PC-9 (cell line): ENCODE measurements around the gene NET1. TPM values are rescaled to one million over a fixed set of nuclear protein-coding genes. Genes with fewer than 3 reads are reported as not detected.

Experiments used
- BruUV-seq: library from RNA; stranded (reverse); fragments of 400-500 nt; replicated peaks from 2 replicates; lab custom pipeline; 2021; lab: Mats Ljungman, UMichigan
- CTCF ChIA-PET: fragments of 300-600 bp; sonication (Branson Sonifier 250); formaldehyde crosslinking; loops from one replicate; lab custom pipeline; 2022; ENCODE audit warnings: antibody characterized with exemption; lab: Charles Lee
- POLR2A ChIA-PET: fragments of 300-600 bp; sonication (Branson Sonifier 250); formaldehyde crosslinking; loops from one replicate; lab custom pipeline; 2022; ENCODE audit warnings: antibody characterized with exemption; ENCODE audit not compliant: unreplicated experiment; lab: Charles Lee
- DNase-seq, 2 experiments: peaks; one replicate each; pipeline versions ENCODE4 v3.0.0 to v3.0.0-alpha.2; 2015 to 2022; ENCODE audit warnings: mixed read lengths in 1 of 2
- H2AFZ ChIP-seq: fragments of 200-600 bp; sonication (generic); 2 replicates; pipeline ENCODE4 v1.8.1; 2017; ENCODE audit warnings: antibody characterized with exemption
- H3F3A ChIP-seq: fragments of 200-600 bp; sonication (generic); 2 replicates; pipeline ENCODE4 v1.8.1; 2017; ENCODE audit warnings: antibody characterized with exemption, mild to moderate bottlenecking, low read depth; ENCODE audit not compliant: insufficient read depth
- H3K27ac ChIP-seq: fragments of 200-600 bp; sonication (generic); 2 replicates; pipeline ENCODE4 v1.6.1; 2016; ENCODE audit warnings: mixed run types
- H3K27me3 ChIP-seq: fragments of 200-600 bp; sonication (generic); 2 replicates; pipeline ENCODE4 v1.6.1; 2016; ENCODE audit warnings: low read depth, mixed run types; ENCODE audit not compliant: insufficient read depth
- H3K36me3 ChIP-seq: fragments of 200-600 bp; sonication (generic); 2 replicates; pipeline ENCODE4 v1.6.1; 2016; ENCODE audit warnings: low read depth, mixed run types
- H3K4me1 ChIP-seq: fragments of 200-600 bp; sonication (generic); replicated peaks from 2 replicates; pipeline ENCODE4 v1.6.1; 2016; ENCODE audit warnings: mixed run types; ENCODE audit not compliant: insufficient read depth
- H3K4me2 ChIP-seq: fragments of 200-600 bp; sonication (generic); 2 replicates; pipeline ENCODE4 v1.6.1; 2017; ENCODE audit warnings: mixed run types
- H3K4me3 ChIP-seq: fragments of 200-600 bp; sonication (generic); 2 replicates; pipeline ENCODE4 v1.6.1; 2016; ENCODE audit warnings: mixed run types
- H3K79me2 ChIP-seq: fragments of 200-600 bp; sonication (generic); 2 replicates; pipeline ENCODE4 v1.6.1; 2017; ENCODE audit warnings: low read depth, mixed run types
- H3K9me2 ChIP-seq: fragments of 200-600 bp; sonication (generic); 2 replicates; pipeline ENCODE4 v1.8.1; 2017; ENCODE audit warnings: mild to moderate bottlenecking; ENCODE audit not compliant: insufficient read depth
- H3K9me3 ChIP-seq: fragments of 200-600 bp; sonication (generic); 2 replicates; pipeline ENCODE4 v1.8.1; 2016; ENCODE audit warnings: low read depth; ENCODE audit not compliant: insufficient read depth
- H4K20me1 ChIP-seq: fragments of 200-600 bp; sonication (generic); 2 replicates; pipeline ENCODE4 v1.8.1; 2017; ENCODE audit not compliant: insufficient read depth
- EZH2 ChIP-seq: fragments of 200-600 bp; sonication (generic); IDR thresholded peaks from 2 replicates; pipeline ENCODE4 v1.8.0; 2017; ENCODE audit warnings: antibody characterized with exemption, low read depth
- intact Hi-C: fragments of 100-400 bp; cut with micrococcal nuclease; formaldehyde crosslinking; loops from one replicate; pipeline ENCODE4 v1.10.0; 2022; ENCODE audit not compliant: unreplicated experiment
- total RNA-seq: library from RNA; stranded (reverse); gene quantifications from 2 replicates; pipeline ENCODE4 v1.2.3, GENCODE V29; 2021
- TF ChIP-seq, protein P1 (sequence below): fragments of 200-600 bp; sonication (generic); conservative IDR thresholded peaks from 2 replicates; pipeline ENCODE4 v1.6.1; 2017; ENCODE audit warnings: mixed run types, antibody characterized with exemption, mild to moderate bottlenecking, moderate library complexity

NET1 gene
- total RNA-seq, 1 experiment from 2014 or later = 150 TPM

DNA sequence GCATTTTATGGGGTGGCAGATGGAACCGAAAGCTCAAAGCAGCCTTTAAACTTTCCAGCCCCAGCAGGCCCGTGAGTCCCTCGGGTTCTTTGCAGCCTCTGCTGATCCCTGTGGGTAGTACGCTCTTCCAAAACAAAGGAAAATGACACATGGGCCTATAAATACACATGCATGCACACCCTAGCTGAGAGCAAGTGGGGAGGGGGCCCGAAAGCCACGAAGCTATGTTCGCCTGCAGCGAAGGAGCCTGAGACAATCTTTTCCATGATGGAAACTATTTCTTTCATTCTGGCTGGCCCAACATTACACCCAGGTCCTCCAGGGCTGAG lies 54.8 kb downstream of the NET1 start:
- Histone ChIP-seq H3K27me3 (no peaks in the 10 kb centered on the region), H3K36me3 (no peaks in the 10 kb centered on the region), H3F3A (peaks cover 24% of the 10 kb centered on the region), H3K27ac (peak overlapping the region; percentile 91), H4K20me1 (no peaks in the 10 kb centered on the region), H3K4me1 (peaks cover 30% of the 10 kb centered on the region), H3K9me2 (no peaks in the 10 kb centered on the region), H2AFZ (no peak overlapping the region), H3K4me2 (peak overlapping the region; percentile 76), H3K4me3 (no peak overlapping the region), H3K9me3 (no peaks in the 10 kb centered on the region), H3K79me2 (0 out of 2 replicates have a peak, but pooled peaks cover 4% of the 10 kb centered on the region)
- intact Hi-C loops = loop anchor here (2.0 kb wide), 2 partner anchors 80 to 156 kb away; no protein-coding TSS in a partner anchor
- POLR2A ChIA-PET = interaction anchor here (0.6 to 1.5 kb wide), 3 partner anchors 80 to 127 kb away, joined by 3 to 12 read pairs (median 5); no protein-coding TSS in a partner anchor
- DNase-seq = no peak
- CTCF ChIA-PET = interaction anchor here (1.0 kb wide), 1 partner anchor 80 kb away, joined by 6 read pairs; no protein-coding TSS in a partner anchor
- BruUV-seq = no TSS peak
- TF ChIP-seq, protein P1, sequence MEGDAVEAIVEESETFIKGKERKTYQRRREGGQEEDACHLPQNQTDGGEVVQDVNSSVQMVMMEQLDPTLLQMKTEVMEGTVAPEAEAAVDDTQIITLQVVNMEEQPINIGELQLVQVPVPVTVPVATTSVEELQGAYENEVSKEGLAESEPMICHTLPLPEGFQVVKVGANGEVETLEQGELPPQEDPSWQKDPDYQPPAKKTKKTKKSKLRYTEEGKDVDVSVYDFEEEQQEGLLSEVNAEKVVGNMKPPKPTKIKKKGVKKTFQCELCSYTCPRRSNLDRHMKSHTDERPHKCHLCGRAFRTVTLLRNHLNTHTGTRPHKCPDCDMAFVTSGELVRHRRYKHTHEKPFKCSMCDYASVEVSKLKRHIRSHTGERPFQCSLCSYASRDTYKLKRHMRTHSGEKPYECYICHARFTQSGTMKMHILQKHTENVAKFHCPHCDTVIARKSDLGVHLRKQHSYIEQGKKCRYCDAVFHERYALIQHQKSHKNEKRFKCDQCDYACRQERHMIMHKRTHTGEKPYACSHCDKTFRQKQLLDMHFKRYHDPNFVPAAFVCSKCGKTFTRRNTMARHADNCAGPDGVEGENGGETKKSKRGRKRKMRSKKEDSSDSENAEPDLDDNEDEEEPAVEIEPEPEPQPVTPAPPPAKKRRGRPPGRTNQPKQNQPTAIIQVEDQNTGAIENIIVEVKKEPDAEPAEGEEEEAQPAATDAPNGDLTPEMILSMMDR = no peak
- TF ChIP-seq EZH2 = no peak

DNA sequence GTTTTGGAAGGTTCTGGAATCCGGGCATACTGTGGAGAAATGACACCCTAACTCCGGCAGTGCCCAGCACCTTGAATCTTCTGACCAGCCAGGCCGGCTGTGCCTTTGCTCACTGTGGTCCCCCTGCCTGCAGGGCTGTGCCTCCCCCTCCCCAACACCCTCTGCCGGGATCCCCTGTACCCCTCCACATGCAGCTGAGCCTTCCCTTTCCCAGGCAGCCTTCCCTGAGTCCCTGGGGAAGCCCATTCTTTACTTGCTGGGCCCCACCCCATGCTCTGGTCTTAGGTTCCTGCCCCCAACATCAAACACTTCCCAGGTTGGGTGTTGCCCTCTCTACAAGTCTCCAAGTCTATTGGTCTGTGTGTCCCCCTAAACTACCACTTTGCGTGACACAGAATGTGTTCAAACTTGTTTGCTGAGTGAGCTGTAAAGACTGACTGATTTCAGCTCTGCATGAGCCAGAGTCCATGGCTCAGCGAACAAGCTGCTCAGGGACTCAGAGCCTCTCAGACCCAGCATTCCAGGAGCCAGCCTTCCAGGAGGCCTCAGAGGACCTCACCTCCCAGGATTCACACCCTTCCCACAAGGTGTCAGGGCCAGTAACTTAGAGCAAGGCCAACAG lies 55.4 kb downstream of the NET1 start:
- POLR2A ChIA-PET = interaction anchor here (1.5 kb wide), 1 partner anchor 79 kb away, joined by 12 read pairs; no protein-coding TSS in a partner anchor
- intact Hi-C loops = loop anchor here (2.0 kb wide), 2 partner anchors 79 to 155 kb away; no protein-coding TSS in a partner anchor
- no peaks in the 10 kb centered on the region for H3K9me2 ChIP-seq
- TF ChIP-seq, protein P1 = no peak
- TF ChIP-seq EZH2 = no peak
- DNase-seq = no peak
- no peaks in the 10 kb centered on the region for H3K36me3 ChIP-seq
- BruUV-seq = no TSS peak
- no peaks in the 10 kb centered on the region for H4K20me1 ChIP-seq
- H2AFZ ChIP-seq = no peak overlapping the region
- H3K27me3 ChIP-seq = no peaks in the 10 kb centered on the region
- 0 out of 2 replicates have a peak, but pooled peaks cover 4% of the 10 kb centered on the region for H3K79me2 ChIP-seq
- H3K4me2 ChIP-seq = no peak overlapping the region
- peaks cover 30% of the 10 kb centered on the region for H3K4me1 ChIP-seq
- H3F3A ChIP-seq = peaks cover 20% of the 10 kb centered on the region
- H3K4me3 ChIP-seq = no peak overlapping the region
- CTCF ChIA-PET = no interaction called here
- H3K9me3 ChIP-seq = no peaks in the 10 kb centered on the region
- no peak overlapping the region for H3K27ac ChIP-seq

DNA sequence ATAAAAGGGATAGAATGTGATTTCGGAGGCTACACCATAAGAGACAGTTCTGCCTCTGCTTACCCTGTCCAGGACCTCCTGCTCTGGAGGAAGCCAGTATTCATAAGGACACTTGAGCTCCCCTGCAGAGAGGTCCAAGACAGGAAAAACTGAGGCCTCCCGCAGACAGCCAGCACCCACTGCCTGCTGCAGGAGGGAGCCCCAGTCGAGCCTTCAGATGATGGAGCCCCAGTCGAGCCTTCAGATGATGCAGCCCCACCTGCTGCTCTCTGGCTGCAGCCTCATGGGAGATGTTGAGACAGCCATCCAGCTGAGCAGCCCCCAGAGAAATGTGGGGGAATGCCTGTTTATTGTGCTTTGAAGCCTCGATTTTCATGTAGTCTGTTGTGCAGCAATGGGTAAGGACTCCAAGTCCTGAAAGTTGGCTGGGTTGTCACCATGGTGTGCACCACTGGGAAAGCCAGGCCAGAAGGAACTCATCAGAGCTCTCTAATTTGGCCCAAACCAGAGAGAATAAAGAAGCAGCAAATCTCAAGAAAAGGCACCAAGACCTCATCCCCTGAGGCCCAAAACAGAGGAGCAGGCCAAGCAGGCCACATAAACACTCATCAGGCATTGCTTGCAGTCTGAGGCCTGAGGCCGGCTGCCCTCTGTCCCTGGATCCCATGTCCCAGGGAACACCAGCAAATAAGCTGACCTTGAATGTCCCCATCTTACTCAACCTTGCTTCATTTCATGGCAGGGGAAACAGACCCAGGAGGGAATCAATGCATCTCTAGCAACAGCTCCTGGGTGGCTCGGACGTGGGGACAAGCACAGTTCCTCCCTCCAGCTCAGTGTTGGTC lies 56.1 kb downstream of the NET1 start:
- no peak overlapping the region for H2AFZ ChIP-seq
- no peaks in the 10 kb centered on the region for H3K9me2 ChIP-seq
- no peaks in the 10 kb centered on the region for H4K20me1 ChIP-seq
- H3K4me2 ChIP-seq = no peak overlapping the region
- no peaks in the 10 kb centered on the region for H3K36me3 ChIP-seq
- H3K4me3 ChIP-seq = no peak overlapping the region
- ChIA-PET CTCF (no interaction called here), POLR2A (interaction anchor here (0.6 kb wide), 1 partner anchor 122 kb away, joined by 6 read pairs; no protein-coding TSS in a partner anchor)
- H3K79me2 ChIP-seq = 0 out of 2 replicates have a peak, but pooled peaks cover 4% of the 10 kb centered on the region
- H3K9me3 ChIP-seq = no peaks in the 10 kb centered on the region
- peaks cover 20% of the 10 kb centered on the region for H3F3A ChIP-seq
- DNase-seq = no peak
- intact Hi-C loops = no loop called here
- H3K4me1 ChIP-seq = peaks cover 30% of the 10 kb centered on the region
- H3K27me3 ChIP-seq = no peaks in the 10 kb centered on the region
- TF ChIP-seq EZH2 = no peak
- TF ChIP-seq, protein P1 = no peak
- no peak overlapping the region for H3K27ac ChIP-seq
- BruUV-seq = no TSS peak
